ENCODE results near the gene TAB2.

Gene TAB2

DNA sequence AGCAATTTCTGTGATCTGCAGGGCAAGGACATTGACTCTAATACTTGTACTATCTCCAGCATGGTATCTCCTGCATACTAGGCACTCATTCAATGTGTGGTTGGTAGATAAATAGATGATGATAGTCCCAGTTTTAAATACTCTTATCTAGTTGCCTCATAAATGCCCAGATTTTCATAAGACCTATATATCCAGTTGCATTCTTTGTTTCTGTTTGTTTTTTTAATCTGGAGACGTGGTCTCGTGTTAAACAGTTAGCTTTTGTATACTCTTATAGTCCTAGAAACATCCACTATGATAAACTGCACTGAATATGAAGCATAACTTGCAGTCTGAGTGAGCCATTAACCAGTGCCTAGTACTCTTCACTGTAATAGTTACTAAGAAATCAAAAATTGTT is 47.0 kb downstream of the TAB2 start:
- Histone ChIP-seq H3K4me3 (replicated peaks; ENCODE audit: low read depth, low read length) (no peak overlapping the region), H3K36me3 (ENCODE audit: control insufficient read depth, insufficient read depth, low read length) (peaks cover 4% of the 10 kb centered on the region), H3K27me3 (replicated peaks; ENCODE audit: control insufficient read depth, insufficient read depth, low read length) (no peaks in the 10 kb centered on the region)
- TF ChIP-seq, protein P1, sequence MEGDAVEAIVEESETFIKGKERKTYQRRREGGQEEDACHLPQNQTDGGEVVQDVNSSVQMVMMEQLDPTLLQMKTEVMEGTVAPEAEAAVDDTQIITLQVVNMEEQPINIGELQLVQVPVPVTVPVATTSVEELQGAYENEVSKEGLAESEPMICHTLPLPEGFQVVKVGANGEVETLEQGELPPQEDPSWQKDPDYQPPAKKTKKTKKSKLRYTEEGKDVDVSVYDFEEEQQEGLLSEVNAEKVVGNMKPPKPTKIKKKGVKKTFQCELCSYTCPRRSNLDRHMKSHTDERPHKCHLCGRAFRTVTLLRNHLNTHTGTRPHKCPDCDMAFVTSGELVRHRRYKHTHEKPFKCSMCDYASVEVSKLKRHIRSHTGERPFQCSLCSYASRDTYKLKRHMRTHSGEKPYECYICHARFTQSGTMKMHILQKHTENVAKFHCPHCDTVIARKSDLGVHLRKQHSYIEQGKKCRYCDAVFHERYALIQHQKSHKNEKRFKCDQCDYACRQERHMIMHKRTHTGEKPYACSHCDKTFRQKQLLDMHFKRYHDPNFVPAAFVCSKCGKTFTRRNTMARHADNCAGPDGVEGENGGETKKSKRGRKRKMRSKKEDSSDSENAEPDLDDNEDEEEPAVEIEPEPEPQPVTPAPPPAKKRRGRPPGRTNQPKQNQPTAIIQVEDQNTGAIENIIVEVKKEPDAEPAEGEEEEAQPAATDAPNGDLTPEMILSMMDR (IDR thresholded peaks at IDR 0.05; ENCODE audit: insufficient read depth, low read length, poor library complexity, severe bottlenecking): no peak
- DNase-seq (ENCODE audit: extremely low read depth, insufficient read length): no peak

DNA sequence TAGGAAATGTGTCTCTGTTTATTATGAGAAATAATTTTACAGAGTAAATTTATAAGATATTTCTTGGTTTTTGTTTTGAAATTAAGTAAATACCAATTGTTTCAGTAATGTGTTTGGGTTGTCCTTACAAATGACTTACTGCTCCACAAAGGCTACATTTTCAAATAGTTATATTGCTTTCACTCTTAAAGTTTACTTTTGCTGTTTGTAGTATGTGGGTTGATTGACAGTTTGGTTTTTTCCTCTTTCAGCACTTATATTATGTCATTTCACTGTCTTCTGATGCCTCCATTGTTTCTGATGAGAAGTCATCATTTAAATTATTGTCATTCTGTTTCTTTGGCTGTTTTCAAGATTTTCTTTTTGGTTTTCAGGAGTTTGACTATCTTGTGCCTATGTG is 47.7 kb downstream of the TAB2 start:
- H3K27me3 ChIP-seq (replicated peaks; ENCODE audit: control insufficient read depth, insufficient read depth, low read length): no peaks in the 10 kb centered on the region
- no peak for DNase-seq (ENCODE audit: extremely low read depth, insufficient read length)
- no peak overlapping the region for H3K4me3 ChIP-seq (replicated peaks; ENCODE audit: low read depth, low read length)
- peaks cover 3% of the 10 kb centered on the region for H3K36me3 ChIP-seq (ENCODE audit: control insufficient read depth, insufficient read depth, low read length)
- TF ChIP-seq, protein P1 (IDR thresholded peaks at IDR 0.05; ENCODE audit: insufficient read depth, low read length, poor library complexity, severe bottlenecking): no peak

DNA sequence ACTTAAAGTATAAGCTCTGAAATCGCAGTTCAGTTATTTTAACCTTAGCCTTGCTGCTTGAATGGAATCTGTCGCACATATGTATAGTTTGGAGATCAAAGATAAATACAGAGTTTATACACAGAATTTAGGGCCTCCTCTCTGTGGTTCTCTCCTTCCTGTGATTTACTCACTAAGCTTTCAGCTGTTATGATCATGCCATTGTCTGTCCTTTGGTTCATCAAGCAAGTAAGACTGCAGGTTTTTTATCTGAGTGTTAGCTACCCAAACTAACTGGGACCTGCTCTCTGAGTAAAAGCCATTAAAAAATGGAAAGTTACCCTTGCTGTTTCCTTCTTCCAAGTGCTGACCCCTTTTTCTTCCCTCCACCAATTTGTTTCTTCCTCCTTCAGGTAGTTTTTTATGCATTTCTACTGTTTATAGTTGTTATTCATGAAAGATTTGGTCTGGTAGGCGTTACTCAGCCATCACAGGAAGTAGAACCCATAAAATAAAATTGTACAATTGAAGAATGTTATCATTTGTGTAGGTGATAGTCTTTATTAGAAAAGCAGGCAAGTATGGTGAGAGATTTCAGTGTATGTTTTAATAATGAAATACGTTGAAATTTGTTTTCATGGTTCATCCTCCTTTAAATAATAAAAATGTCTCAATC is 48.9 kb downstream of the TAB2 start:
- TF ChIP-seq, protein P1 (IDR thresholded peaks at IDR 0.05; ENCODE audit: insufficient read depth, low read length, poor library complexity, severe bottlenecking): no peak
- no peak for DNase-seq (ENCODE audit: extremely low read depth, insufficient read length)
- H3K4me3 ChIP-seq (replicated peaks; ENCODE audit: low read depth, low read length): no peak overlapping the region
- H3K27me3 ChIP-seq (replicated peaks; ENCODE audit: control insufficient read depth, insufficient read depth, low read length): no peaks in the 10 kb centered on the region
- no peaks in the 10 kb centered on the region for H3K36me3 ChIP-seq (ENCODE audit: control insufficient read depth, insufficient read depth, low read length)

DNA sequence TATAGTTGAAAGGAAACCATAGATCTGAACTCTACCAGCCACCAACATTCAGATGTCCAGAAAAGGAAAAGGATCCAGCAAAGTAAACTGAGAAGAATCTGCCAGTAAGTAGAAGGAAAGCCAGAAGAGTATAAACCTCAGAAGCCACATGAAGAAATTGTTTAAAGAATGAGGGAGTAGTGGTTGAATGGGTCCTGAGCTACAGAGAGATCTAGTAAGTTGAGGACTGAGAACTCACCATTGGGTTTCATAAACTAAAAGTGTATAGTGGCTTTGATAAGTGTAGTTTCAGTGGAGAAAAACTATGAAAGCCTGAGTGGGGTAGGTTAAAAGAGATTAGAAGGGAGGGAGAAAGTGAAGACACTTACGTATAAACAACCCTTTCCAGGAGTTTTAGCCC is 50.6 kb downstream of the TAB2 start:
- TF ChIP-seq, protein P1 (IDR thresholded peaks at IDR 0.05; ENCODE audit: insufficient read depth, low read length, poor library complexity, severe bottlenecking): no peak
- no peaks in the 10 kb centered on the region for H3K36me3 ChIP-seq (ENCODE audit: control insufficient read depth, insufficient read depth, low read length)

DNA sequence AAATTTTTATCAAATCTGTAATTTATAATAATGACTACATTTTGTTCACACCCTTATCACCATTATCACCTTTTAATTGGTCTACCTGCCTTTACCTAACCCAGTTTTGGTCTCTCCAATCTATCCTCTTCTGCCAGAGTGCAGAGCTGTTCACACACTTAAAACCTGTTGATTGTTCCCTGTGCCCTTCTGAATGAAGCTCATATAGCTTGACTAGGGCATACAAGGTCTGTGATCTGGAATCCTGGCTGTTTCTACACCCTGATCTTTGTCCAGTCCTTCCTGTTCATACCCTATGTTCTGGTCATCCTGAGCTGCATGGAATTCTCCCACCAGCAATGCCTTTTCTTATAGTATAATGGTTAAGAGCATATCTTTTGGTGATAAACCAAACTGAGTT is 53.6 kb downstream of the TAB2 start:
- no peak overlapping the region for H3K4me3 ChIP-seq (replicated peaks; ENCODE audit: low read depth, low read length)
- DNase-seq (ENCODE audit: extremely low read depth, insufficient read length): no peak
- TF ChIP-seq, protein P1 (IDR thresholded peaks at IDR 0.05; ENCODE audit: insufficient read depth, low read length, poor library complexity, severe bottlenecking): no peak
- peaks cover 2% of the 10 kb centered on the region for H3K36me3 ChIP-seq (ENCODE audit: control insufficient read depth, insufficient read depth, low read length)
- H3K27me3 ChIP-seq (replicated peaks; ENCODE audit: control insufficient read depth, insufficient read depth, low read length): no peaks in the 10 kb centered on the region

More for the DNA sequence above, 50.6 kb downstream of the TAB2 start:
- H3K27me3 ChIP-seq (replicated peaks; ENCODE audit: control insufficient read depth, insufficient read depth, low read length): no peaks in the 10 kb centered on the region
- no peak overlapping the region for H3K4me3 ChIP-seq (replicated peaks; ENCODE audit: low read depth, low read length)
- DNase-seq (ENCODE audit: extremely low read depth, insufficient read length): no peak

DNA sequence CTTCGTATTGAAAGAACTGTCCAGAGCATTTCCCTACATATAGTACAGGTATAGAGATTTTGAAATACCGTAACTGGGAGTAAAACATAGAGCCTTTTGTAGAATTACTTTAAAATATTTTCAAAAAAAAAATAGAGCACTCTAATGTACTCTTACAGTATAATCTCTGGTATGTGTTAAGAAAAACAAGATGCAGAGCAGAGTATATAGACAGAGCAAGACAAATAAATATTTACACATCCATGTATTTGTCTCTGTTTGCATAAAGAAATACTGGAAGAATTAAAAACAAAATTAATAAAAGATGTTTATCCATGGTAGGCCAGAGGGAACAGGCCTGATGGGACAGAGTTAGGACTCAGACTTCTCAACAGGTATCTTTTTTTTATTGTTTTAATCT is 54.5 kb downstream of the TAB2 start:
- DNase-seq (ENCODE audit: extremely low read depth, insufficient read length): no peak
- TF ChIP-seq, protein P1 (IDR thresholded peaks at IDR 0.05; ENCODE audit: insufficient read depth, low read length, poor library complexity, severe bottlenecking): no peak
- Histone ChIP-seq H3K36me3 (ENCODE audit: control insufficient read depth, insufficient read depth, low read length) (peaks cover 2% of the 10 kb centered on the region), H3K27me3 (replicated peaks; ENCODE audit: control insufficient read depth, insufficient read depth, low read length) (no peaks in the 10 kb centered on the region), H3K4me3 (replicated peaks; ENCODE audit: low read depth, low read length) (no peak overlapping the region)

Measured in GM06990 (cell line).